Activated naive CD8-positive, alpha-beta T cell (primary cell): Measurements from ENCODE around the gene TMEM154.

Source experiments
- H3K27ac Mint-ChIP-seq: one replicate; pipeline ENCODE4 v1.8.0; 2021; ENCODE audit warnings: mixed read lengths
- H3K27me3 Mint-ChIP-seq: one replicate; pipeline ENCODE4 v1.8.0; 2021; ENCODE audit warnings: mixed read lengths
- H3K36me3 Mint-ChIP-seq: one replicate; pipeline ENCODE4 v1.8.0; 2021; ENCODE audit warnings: mixed read lengths
- H3K4me1 Mint-ChIP-seq: one replicate; pipeline ENCODE4 v1.8.0; 2021; ENCODE audit warnings: low read depth, mixed read lengths
- H3K4me3 Mint-ChIP-seq: one replicate; pipeline ENCODE4 v1.8.0; 2021; ENCODE audit warnings: mild to moderate bottlenecking, mixed read lengths
- H3K9me3 Mint-ChIP-seq: one replicate; pipeline ENCODE4 v1.8.0; 2021; ENCODE audit warnings: low read depth, mixed read lengths

TMEM154 gene

DNA sequence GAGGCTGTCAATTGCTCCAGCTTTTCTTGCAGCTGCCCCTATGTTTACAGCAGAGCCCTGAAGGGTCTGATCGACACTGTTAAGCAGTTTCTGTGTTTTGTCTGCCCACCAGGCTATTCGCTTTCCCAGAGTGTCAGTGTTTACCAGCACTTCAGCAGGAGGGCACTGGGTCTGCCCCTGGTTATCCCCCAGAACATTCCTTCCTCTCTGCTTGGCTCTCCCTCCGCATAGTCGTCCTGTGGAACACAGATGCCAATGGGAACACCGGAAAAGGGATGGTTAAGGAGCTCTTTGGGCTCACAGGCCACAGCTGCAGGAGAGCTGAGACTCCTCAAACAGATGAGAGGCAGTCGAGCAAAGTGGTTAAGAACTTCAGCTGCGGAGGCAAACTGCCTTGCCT lies 72.6 kb downstream of the TMEM154 start:
- Mint-ChIP-seq H3K4me3 (no peak overlapping the region), H3K27me3 (no peaks in the 10 kb centered on the region), H3K27ac (no peak overlapping the region), H3K4me1 (peaks cover 2% of the 10 kb centered on the region), H3K36me3 (no peaks in the 10 kb centered on the region), H3K9me3 (no peaks in the 10 kb centered on the region)

DNA sequence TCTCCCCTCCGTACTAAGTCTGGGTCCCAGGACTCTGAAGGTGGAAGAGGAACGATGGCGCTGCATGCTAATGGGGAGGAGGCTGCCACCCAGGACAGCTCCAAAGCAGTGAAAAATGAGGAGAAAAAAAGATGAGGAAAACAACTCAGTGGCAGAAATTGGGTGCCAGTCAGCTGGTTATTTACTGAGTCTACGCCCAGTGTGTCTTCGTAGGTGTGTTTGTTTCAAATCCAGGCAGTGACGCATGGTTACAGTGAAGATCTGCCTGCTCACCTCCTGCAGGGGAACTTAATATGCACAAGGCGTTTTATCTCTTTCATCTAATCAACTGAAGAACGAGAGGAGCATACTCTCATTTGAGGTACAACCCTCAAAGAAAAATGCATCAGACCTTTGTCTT lies 73.0 kb downstream of the TMEM154 start:
- Mint-ChIP-seq H3K4me1 (peaks cover 2% of the 10 kb centered on the region), H3K9me3 (no peaks in the 10 kb centered on the region), H3K27ac (no peak overlapping the region), H3K4me3 (no peak overlapping the region), H3K36me3 (peaks cover 2% of the 10 kb centered on the region), H3K27me3 (no peaks in the 10 kb centered on the region)

DNA sequence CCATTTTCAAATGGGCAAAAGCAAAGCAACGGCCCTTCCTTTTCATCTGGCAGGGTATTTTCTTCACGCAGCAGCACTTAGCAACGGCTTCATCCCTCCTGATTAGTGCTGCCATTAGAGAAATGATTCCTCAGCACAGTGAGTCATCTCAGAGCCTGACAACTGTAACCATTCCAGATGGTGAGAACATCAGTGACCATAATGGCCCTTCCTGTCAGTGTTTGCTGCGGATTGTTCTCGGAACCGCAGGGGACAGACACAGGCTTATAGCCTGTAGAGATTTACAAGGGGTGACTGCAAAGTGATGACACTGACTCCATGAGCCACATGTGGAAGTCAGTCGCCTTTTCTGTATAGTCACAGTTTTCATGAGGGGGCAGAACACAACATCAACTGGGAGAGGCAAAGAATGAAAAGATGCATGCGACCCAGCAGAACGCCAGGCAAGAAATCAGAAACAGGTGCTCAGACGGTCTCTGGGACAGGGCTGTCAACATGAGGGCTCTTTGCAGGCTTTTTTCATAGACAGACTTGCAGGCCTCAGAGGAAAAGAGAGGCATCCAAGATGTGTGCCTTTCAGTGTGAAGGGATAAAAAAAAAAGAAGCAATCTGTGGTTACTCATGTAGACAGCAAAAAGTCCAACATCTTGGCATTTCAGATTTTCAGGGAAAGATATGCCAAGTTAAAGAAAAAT lies 74.0 kb downstream of the TMEM154 start:
- Mint-ChIP-seq H3K4me1 (peaks cover under 1% of the 10 kb centered on the region), H3K27me3 (no peaks in the 10 kb centered on the region), H3K36me3 (peaks cover 2% of the 10 kb centered on the region), H3K9me3 (no peaks in the 10 kb centered on the region), H3K27ac (no peak overlapping the region), H3K4me3 (no peak overlapping the region)

DNA sequence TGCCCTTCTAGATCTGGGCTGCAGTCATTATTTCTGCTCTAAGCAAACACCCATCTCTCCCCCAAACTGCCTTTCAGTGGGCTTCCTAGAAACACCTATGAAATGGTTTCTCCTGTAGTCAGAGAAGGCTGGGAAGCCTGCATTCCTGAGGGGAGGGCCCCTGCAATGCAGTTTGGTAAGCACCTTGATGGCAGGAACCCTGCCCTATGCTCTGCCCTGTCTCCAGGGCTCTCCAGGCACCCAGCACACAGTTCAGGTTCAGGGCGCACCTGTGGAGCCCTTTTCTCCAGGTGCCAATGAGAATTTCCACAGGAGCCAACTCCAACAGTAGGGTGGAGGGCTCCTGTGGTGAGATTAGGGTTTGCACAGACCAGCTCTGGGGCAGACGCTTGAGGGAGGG lies 74.8 kb downstream of the TMEM154 start:
- Mint-ChIP-seq H3K4me1 (no peaks in the 10 kb centered on the region), H3K27me3 (no peaks in the 10 kb centered on the region), H3K4me3 (no peak overlapping the region), H3K36me3 (peaks cover 2% of the 10 kb centered on the region), H3K9me3 (no peaks in the 10 kb centered on the region), H3K27ac (no peak overlapping the region)

DNA sequence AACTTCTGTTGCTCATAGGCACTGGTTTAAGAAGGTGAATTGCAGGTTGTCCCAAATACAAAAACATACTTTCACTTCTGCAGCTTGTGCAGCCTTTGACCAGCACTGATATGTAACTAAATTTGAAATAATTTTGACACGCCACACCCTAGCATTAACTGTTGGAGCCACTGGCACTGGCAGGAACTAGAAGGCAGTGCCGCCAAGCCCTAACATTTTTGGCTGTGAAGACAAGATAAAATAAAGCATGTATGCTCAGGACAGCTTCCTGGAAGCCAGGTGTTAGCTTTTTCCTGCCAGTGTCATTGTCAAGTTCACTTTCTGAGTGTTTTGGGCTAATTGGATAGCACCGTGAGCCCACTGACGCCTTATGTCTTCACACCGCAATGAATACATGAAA lies 78.6 kb downstream of the TMEM154 start:
- Mint-ChIP-seq H3K27me3 (no peaks in the 10 kb centered on the region), H3K27ac (no peak overlapping the region), H3K4me1 (no peaks in the 10 kb centered on the region), H3K9me3 (no peaks in the 10 kb centered on the region), H3K4me3 (no peak overlapping the region), H3K36me3 (peaks cover 3% of the 10 kb centered on the region)

DNA sequence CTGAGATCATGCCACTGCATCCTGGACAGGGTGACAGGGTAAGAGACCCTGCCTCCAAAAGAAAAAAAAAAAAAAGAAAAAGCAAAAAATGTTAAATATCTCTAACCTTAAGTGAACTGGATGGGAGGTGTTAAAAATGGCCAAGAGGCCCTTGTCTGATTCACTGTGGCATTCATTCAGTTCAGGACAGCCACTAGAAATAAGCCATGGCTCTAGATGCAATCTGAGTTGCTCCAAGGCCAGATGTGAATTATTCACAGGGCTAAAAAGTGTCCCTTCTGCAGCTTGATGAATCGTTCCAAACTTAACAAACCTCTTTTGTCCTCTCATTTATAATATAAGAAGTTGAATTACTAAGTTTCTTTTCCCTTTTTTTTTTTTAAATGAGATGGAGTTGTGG lies 80.2 kb downstream of the TMEM154 start:
- Mint-ChIP-seq H3K27me3 (no peaks in the 10 kb centered on the region), H3K4me3 (no peak overlapping the region), H3K27ac (no peak overlapping the region), H3K4me1 (no peaks in the 10 kb centered on the region), H3K9me3 (no peaks in the 10 kb centered on the region), H3K36me3 (peaks cover 3% of the 10 kb centered on the region)

DNA sequence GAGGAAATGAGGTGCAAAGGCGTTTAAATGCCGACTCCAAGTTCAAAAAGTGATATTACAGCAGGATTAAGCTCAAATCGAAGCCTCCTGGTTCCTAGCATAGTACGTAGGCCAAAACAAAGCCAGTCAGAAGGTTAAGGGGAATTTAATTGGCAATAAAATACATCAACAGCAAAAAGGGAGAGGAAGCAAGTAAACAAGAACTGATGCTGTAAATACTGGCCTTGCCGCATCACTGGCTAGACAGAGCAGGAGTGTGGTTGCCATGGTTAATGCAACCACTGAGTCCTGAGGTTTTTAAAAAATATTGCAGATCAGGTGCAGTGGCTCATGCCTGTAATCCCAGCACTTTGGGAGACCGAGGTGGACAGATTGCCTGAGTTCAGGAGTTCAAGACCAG lies 80.7 kb downstream of the TMEM154 start:
- no peaks in the 10 kb centered on the region for H3K27me3 Mint-ChIP-seq
- H3K27ac Mint-ChIP-seq = no peak overlapping the region
- H3K4me1 Mint-ChIP-seq = no peaks in the 10 kb centered on the region
- peaks cover 3% of the 10 kb centered on the region for H3K36me3 Mint-ChIP-seq
- no peak overlapping the region for H3K4me3 Mint-ChIP-seq
- H3K9me3 Mint-ChIP-seq = no peaks in the 10 kb centered on the region

DNA sequence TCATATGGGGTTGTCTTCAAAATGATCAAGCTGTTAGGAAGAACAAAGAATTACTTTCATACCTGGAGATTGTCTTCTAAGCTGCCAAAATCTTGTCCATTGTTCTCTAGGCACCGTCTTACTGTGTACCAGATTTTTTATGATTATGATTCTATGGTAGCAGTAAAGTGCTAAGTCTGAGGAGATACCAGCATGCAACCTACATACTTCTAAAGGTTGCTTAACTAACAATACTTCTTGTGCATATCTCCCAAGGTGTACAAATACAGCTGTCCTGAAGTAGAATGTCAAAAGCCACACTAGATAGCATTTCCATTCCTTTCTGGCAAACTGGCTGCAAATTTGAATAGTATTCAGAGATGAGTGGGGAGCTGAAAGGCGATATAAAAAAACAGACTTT lies 81.3 kb downstream of the TMEM154 start:
- no peaks in the 10 kb centered on the region for H3K27me3 Mint-ChIP-seq
- peaks cover 3% of the 10 kb centered on the region for H3K36me3 Mint-ChIP-seq
- no peak overlapping the region for H3K4me3 Mint-ChIP-seq
- H3K9me3 Mint-ChIP-seq = no peaks in the 10 kb centered on the region
- no peaks in the 10 kb centered on the region for H3K4me1 Mint-ChIP-seq
- H3K27ac Mint-ChIP-seq = no peak overlapping the region

DNA sequence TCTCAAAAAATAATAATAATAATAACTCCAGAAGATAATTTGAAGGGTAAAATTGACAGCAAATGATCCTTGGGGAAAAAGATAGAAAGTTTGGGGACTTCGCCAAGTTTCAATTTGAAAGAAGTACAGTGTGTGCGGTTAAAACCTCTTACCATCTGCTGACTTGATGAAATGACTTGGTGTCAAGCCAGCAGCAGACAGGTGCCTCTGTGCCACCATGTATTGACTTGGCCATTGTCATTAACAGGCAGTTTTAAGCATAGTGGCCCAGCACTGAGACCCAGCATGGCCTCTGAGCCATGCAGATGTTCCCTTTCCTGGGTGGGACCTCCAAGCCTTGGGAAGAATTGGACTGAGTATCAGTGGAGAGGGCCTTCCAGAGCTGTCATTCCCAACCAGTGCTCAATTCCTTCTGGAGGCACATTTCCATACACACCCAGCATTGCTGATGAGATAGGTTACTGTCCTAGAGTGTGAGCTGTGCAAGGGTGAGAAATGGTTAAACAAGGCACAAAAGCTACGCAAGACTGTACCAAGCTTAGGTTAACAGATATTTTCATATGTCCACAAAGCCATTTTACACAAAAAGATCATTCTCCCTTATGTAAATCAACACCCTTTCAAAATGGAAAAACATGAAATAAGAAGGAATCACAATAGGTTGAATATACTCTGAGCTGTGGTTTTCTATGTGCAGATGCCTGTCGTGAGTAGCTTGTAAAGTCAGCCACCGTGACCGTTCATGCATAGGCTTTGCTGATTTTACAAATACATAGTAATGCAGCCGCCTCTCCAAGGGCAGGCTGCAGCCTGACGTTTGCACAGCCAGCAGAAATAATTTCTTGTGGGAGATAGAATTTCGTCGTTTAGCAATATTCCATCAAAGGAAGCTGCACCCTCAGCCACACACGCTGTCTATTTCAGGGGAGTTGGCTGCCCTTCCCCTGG lies 84.5 kb downstream of the TMEM154 start:
- Mint-ChIP-seq H3K27ac (no peak overlapping the region), H3K9me3 (no peaks in the 10 kb centered on the region), H3K4me3 (no peak overlapping the region), H3K27me3 (peaks cover 3% of the 10 kb centered on the region), H3K4me1 (peaks cover 6% of the 10 kb centered on the region), H3K36me3 (peaks cover 2% of the 10 kb centered on the region)

DNA sequence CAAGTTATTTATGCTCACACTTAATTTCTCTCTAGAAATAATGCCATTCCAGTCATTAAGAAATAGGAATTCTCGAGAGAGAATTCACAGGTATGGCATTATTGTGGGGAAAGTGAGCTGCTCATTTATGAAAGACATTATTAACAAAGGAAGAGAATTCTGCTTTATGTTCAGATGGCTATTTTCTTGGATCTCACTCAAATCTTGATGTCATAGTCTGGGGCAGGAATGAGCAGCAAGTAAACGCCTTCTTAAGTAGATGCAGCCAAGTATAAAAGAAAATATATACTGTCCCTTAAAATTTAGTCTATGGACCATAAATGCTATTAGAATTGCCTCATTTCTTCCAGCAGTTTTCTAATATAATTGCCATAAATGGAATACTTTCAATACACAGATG lies 85.7 kb downstream of the TMEM154 start:
- H3K27ac Mint-ChIP-seq = no peak overlapping the region
- H3K27me3 Mint-ChIP-seq = peaks cover 3% of the 10 kb centered on the region
- H3K4me1 Mint-ChIP-seq = peaks cover 6% of the 10 kb centered on the region
- H3K36me3 Mint-ChIP-seq = peaks cover 2% of the 10 kb centered on the region
- no peaks in the 10 kb centered on the region for H3K9me3 Mint-ChIP-seq
- H3K4me3 Mint-ChIP-seq = no peak overlapping the region

DNA sequence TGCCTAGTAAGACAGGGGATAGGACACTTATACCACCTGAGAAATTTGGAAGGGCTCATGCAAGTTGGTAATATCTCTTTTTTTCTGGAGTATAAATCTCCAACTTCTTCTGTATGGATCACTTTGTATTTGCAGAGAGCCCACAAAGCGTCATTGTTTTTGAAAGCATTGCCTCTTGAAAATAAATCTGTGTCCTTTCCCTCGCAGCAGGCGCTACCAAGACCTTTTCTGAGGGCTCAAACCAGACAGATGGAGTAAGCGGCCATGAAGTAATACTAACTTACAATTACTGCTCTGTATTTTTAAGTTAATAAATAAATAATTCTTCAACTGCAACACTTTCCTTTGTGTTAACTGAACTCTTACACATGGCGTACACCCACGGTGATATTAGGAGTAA lies 87.9 kb downstream of the TMEM154 start:
- no peaks in the 10 kb centered on the region for H3K9me3 Mint-ChIP-seq
- peaks cover 6% of the 10 kb centered on the region for H3K4me1 Mint-ChIP-seq
- H3K4me3 Mint-ChIP-seq = no peak overlapping the region
- peaks cover under 1% of the 10 kb centered on the region for H3K36me3 Mint-ChIP-seq
- no peak overlapping the region for H3K27ac Mint-ChIP-seq
- H3K27me3 Mint-ChIP-seq = peaks cover 6% of the 10 kb centered on the region

DNA sequence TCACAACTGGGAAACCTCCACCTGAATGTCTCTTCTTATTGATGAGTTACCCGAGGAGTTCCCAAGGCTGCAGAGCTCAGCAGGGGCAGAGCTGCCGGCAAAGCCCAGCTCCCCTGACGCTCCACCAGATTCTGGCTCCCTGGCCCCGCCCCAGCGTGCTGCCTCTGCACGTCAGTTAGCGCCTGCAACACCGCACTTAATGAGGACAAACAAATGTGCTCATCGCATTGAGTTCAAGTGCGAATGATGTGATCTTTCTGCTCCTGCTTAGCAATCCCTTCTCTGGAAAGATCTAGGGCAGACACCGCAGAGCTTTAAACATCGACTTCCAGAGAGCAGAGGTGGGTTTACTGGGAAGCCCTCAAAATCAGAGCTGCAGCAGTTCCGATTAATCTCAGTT lies 88.4 kb downstream of the TMEM154 start:
- H3K4me1 Mint-ChIP-seq = peaks cover 6% of the 10 kb centered on the region
- peak overlapping the region; percentile 60 for H3K4me3 Mint-ChIP-seq
- H3K36me3 Mint-ChIP-seq = peaks cover 2% of the 10 kb centered on the region
- no peaks in the 10 kb centered on the region for H3K9me3 Mint-ChIP-seq
- peaks cover 7% of the 10 kb centered on the region for H3K27me3 Mint-ChIP-seq
- H3K27ac Mint-ChIP-seq = no peak overlapping the region

DNA sequence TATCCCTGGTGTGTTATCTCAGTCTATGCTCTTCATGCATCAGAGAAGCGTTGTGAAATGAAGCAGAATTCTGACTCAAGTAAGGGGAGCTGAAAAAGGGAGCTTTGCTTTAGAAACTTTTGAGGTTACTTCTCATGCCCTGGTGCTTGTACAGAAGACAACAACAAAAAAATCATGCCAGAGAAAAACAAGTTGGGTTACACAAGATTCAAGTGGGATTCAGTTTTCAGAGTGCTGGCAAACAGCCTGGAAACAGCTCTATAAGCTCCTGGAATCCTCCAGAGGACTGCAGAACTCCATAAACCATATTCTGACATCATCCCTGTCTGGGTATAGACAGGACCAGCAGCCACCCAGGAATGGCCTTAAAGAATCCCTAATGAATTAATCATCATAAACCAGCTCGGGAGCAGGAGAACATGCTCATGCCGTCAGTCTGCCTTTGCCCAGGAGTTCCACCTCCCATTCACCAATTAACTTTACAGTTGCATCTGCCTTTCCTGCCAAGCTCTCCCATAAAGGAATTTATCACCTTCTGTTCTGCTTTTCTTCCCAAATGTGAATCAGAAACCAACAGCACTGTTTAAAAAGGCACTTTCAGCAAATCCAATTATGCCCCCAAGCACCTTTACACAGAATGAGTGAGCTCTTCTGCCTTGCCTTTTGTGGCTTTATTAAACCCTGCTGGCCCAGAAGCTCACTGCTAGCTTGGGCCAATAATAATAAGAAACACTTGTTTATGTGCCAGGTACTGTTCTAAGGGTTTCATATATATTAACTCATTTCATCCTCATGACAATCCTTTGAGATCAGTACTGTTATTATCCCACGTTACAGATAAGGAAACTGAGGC lies 89.4 kb downstream of the TMEM154 start:
- H3K9me3 Mint-ChIP-seq = no peaks in the 10 kb centered on the region
- no peak overlapping the region for H3K27ac Mint-ChIP-seq
- peaks cover 6% of the 10 kb centered on the region for H3K4me1 Mint-ChIP-seq
- no peak overlapping the region for H3K4me3 Mint-ChIP-seq
- peaks cover 2% of the 10 kb centered on the region for H3K36me3 Mint-ChIP-seq
- peaks cover 7% of the 10 kb centered on the region for H3K27me3 Mint-ChIP-seq

DNA sequence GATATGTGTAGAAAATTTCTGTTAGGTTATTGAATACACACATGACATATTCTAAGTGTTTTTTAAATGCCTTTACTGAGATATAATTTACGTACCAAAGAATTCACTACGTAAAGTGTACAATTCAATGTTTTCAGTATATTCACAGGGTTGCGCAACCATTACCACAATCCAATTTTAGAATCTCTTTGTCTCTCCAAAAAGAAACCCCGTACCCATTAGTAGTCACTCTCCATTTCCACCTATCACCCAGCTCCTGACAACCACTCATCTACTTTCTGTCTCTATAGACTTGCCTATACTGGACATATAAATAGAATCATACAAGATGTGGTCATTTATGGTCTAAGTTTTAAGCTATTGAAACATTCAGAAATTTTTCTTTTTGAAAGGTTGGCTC lies 90.9 kb downstream of the TMEM154 start:
- H3K36me3 Mint-ChIP-seq = peaks cover 2% of the 10 kb centered on the region
- peaks cover 10% of the 10 kb centered on the region for H3K4me1 Mint-ChIP-seq
- no peaks in the 10 kb centered on the region for H3K9me3 Mint-ChIP-seq
- H3K27ac Mint-ChIP-seq = no peak overlapping the region
- no peak overlapping the region for H3K4me3 Mint-ChIP-seq
- H3K27me3 Mint-ChIP-seq = peaks cover 7% of the 10 kb centered on the region

DNA sequence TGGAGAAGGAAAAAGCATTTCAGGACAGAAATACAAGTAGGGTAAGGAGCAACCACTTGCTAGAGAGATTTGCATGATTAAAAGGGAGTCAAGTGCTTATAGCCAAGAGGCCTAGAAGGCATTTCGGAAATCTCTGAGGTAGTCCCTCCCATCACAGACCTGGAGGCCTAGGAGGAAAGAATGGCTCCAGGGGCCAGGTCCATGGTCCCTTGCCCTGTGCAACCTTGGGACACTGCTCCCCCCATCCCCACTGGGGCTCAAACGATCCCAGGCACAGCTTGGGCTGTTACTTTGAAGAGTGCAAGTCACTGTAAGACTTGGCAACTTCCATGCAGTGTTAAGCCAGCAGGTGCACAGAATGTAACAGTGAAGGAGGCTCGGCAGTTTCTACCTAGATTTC lies 92.7 kb downstream of the TMEM154 start:
- no peak overlapping the region for H3K4me3 Mint-ChIP-seq
- no peak overlapping the region for H3K27ac Mint-ChIP-seq
- peaks cover 10% of the 10 kb centered on the region for H3K4me1 Mint-ChIP-seq
- no peaks in the 10 kb centered on the region for H3K9me3 Mint-ChIP-seq
- peaks cover 2% of the 10 kb centered on the region for H3K36me3 Mint-ChIP-seq
- H3K27me3 Mint-ChIP-seq = peaks cover 7% of the 10 kb centered on the region
